ENCODE results near the gene MRPS23.

MRPS23 gene

DNA sequence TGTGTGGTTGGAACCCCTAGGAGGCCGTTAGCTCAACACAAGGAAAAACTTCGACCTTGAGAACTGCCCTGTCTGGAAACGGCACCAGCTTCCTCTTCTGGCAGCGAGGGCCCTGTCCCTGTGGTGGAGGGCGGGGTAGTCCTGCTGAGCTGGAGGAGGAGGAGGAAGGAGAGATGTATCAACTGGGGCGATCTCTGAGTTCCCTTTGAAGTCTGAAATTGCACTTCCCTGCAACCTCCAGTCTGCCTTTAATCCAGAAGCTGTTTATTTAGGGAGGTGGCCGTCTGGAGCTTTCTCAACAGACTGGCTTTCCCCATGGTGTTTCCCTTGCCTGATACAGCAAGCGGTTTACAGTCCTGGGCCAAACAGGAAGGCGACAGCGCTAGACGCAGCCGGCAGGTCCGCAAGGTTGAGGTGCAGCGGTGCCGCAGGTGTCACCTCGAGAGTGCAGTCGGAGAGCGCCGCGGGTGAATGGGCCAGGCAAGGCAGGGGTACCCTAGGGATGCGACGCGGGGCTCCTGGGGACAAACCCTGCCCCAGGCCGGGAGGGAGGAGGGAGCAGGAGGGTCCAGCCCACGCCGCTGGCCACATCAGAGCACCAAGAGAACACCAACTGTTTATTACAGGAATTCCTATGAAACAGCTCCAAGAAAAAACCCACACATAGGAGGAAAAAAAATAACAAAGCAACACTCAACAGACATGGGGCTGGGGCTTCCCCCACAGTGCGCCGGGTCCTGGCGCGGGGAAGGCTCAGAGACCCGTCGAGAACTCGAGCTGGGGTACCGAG lies 11.4 kb upstream of the MRPS23 start:
- TF ChIP-seq ZNF785 (tag by site-specific recombination; IDR thresholded peaks at IDR 0.05) (no peak), ZNF692 (tag by site-specific recombination; IDR thresholded peaks at IDR 0.05) (0 out of 2 replicates have a peak, but pooled peaks have one; percentile 1), ZBTB20 (tag by site-specific recombination; IDR thresholded peaks at IDR 0.05) (0 out of 2 replicates have a peak, but pooled peaks have one; percentile 39), ZIC2 (tag by site-specific recombination; IDR thresholded peaks at IDR 0.05) (peak; percentile 95), ZBTB17 (tag by site-specific recombination; IDR thresholded peaks at IDR 0.05) (peak; percentile 37; the same call in 1 of the 2 replicates), TCF7L2 (IDR thresholded peaks at IDR 0.05; ENCODE audit: borderline replicate concordance, low read depth, low read length) (peak; percentile 83), SP7 (tag by site-specific recombination; IDR thresholded peaks at IDR 0.05) (peak; percentile 67), ZNF596 (tag by site-specific recombination; IDR thresholded peaks at IDR 0.05) (no peak), SCRT2 (tag by site-specific recombination; IDR thresholded peaks at IDR 0.05) (peak; percentile 67), ZNF341 (tag by site-specific recombination; IDR thresholded peaks at IDR 0.05; ENCODE audit: low read depth) (peak; percentile 54; the same call in 1 of the 2 replicates), ZNF629 (tag by site-specific recombination; IDR thresholded peaks at IDR 0.05) (0 out of 2 replicates have a peak, but pooled peaks have one; percentile 14), ZFHX2 (tag by site-specific recombination; conservative IDR thresholded peaks at IDR 0.05) (peak; percentile 63; the same call in 1 of the 2 replicates), OSR2 (tag by site-specific recombination; IDR thresholded peaks at IDR 0.05) (peak; percentile 39), EGR2 (tag by site-specific recombination; IDR thresholded peaks at IDR 0.05; ENCODE audit: low read depth) (peak; percentile 43; the same call in 1 of the 2 replicates)
- TF ChIP-seq, protein P1, sequence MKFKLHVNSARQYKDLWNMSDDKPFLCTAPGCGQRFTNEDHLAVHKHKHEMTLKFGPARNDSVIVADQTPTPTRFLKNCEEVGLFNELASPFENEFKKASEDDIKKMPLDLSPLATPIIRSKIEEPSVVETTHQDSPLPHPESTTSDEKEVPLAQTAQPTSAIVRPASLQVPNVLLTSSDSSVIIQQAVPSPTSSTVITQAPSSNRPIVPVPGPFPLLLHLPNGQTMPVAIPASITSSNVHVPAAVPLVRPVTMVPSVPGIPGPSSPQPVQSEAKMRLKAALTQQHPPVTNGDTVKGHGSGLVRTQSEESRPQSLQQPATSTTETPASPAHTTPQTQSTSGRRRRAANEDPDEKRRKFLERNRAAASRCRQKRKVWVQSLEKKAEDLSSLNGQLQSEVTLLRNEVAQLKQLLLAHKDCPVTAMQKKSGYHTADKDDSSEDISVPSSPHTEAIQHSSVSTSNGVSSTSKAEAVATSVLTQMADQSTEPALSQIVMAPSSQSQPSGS (tag by site-specific recombination; IDR thresholded peaks at IDR 0.05; ENCODE audit: low read depth): no peak
- TF ChIP-seq, protein P2, sequence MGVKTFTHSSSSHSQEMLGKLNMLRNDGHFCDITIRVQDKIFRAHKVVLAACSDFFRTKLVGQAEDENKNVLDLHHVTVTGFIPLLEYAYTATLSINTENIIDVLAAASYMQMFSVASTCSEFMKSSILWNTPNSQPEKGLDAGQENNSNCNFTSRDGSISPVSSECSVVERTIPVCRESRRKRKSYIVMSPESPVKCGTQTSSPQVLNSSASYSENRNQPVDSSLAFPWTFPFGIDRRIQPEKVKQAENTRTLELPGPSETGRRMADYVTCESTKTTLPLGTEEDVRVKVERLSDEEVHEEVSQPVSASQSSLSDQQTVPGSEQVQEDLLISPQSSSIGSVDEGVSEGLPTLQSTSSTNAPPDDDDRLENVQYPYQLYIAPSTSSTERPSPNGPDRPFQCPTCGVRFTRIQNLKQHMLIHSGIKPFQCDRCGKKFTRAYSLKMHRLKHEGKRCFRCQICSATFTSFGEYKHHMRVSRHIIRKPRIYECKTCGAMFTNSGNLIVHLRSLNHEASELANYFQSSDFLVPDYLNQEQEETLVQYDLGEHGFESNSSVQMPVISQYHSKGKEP (tag by site-specific recombination; IDR thresholded peaks at IDR 0.05): peak; percentile 57; the same call in 1 of the 2 replicates
- TF ChIP-seq, protein P3, sequence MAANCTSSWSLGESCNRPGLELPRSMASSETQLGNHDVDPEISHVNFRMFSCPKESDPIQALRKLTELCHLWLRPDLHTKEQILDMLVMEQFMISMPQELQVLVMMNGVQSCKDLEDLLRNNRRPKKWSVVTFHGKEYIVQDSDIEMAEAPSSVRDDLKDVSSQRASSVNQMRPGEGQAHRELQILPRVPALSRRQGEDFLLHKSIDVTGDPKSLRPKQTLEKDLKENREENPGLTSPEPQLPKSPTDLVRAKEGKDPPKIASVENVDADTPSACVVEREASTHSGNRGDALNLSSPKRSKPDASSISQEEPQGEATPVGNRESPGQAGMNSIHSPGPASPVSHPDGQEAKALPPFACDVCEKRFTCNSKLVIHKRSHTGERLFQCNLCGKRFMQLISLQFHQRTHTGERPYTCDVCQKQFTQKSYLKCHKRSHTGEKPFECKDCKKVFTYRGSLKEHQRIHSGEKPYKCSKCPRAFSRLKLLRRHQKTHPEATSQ (tag by site-specific recombination; IDR thresholded peaks at IDR 0.05): no peak
- TF ChIP-seq, protein P4, sequence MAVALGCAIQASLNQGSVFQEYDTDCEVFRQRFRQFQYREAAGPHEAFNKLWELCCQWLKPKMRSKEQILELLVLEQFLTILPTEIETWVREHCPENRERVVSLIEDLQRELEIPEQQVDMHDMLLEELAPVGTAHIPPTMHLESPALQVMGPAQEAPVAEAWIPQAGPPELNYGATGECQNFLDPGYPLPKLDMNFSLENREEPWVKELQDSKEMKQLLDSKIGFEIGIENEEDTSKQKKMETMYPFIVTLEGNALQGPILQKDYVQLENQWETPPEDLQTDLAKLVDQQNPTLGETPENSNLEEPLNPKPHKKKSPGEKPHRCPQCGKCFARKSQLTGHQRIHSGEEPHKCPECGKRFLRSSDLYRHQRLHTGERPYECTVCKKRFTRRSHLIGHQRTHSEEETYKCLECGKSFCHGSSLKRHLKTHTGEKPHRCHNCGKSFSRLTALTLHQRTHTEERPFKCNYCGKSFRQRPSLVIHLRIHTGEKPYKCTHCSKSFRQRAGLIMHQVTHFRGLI (tag by site-specific recombination; IDR thresholded peaks at IDR 0.05): 0 out of 2 replicates have a peak, but pooled peaks have one; percentile 31
- CTCF ChIA-PET: interaction anchor here (0.6 to 17.6 kb wide), 11 partner anchors 8 to 275 kb away, joined by 3 to 434 read pairs (median 9); partner anchors contain the start of genes MRPS23 and VEZF1
- H3K27ac ChIP-seq (ENCODE audit: extremely low read depth, low read depth, low read length): peak overlapping the region; percentile 38; the same call in 1 of the 2 replicates
- peaks cover 4% of the 10 kb centered on the region; the same call in 1 of the 2 replicates for H3K4me1 ChIP-seq (ENCODE audit: control insufficient read depth, insufficient read depth, low read length)
- H3K4me3 ChIP-seq (ENCODE audit: low read depth, low read length): no peak overlapping the region
- no peaks in the 10 kb centered on the region for H3K9me3 ChIP-seq (ENCODE audit: control insufficient read depth, insufficient read depth, low read depth, low read length)
- POLR2A ChIA-PET: interaction anchor here (0.5 to 4.2 kb wide), 11 partner anchors 8 to 490 kb away, joined by 3 to 49 read pairs (median 6); partner anchors contain the start of genes DYNLL2, MRPS23, SRSF1 and VEZF1
- peaks cover 0 to 4% of the 10 kb centered on the region in 2 experiments; a peak in 2 of 3 replicates for H3K36me3 ChIP-seq (ENCODE audit: control insufficient read depth in 2 of 2, insufficient read depth in 1 of 2, low read length in 2 of 2)
